ENCODE results near the gene HECTD1.
"Not testable (repeated sequence)": the region's sequence is repeated elsewhere in the genome, so short reads cannot be mapped to it uniquely, and the experiment has no call there.

DNA sequence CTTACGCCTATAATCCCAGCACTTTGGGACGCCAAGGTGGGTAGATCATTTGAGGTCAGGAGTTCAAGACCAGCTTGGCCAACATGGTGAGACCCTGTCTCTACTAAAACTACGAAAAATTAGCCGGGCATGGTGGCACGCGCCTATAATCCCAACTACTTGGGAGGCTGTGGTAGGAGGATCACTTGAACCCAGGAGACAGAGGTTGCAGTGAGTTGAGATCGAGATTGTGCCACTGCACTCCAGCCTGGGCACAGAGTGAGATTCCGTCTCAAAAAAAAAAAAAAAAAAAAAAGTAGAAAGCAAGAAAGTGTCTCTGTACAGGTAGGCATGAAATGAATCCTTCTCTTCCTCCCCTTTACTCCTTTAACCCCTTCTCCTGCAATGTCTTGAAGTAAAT is 111.8 kb downstream of the HECTD1 start:
- TF ChIP-seq POLR2A (IDR thresholded peaks at IDR 0.05; ENCODE audit: low read length); GATA1 (IDR thresholded peaks at IDR 0.05; ENCODE audit: low read depth, low read length): not testable (repeated sequence)
